IMR-90 (cell line): Measurements from ENCODE around the gene ARL14. TPM values are rescaled to one million over a fixed set of nuclear protein-coding genes. Genes with fewer than 3 reads are reported as not detected.

Source experiments
- ATAC-seq: fragments of 200-7000 bp; cut with Tn5 transposase; 2 replicates; pipeline ENCODE4 v1.9.1; 2020; ENCODE audit warnings: low read depth, mild to moderate bottlenecking, moderate library complexity
- BruUV-seq: library from RNA; stranded (reverse); fragments of 400-500 nt; replicated peaks from 2 replicates; lab custom pipeline; 2021; lab: Mats Ljungman, UMichigan
- CTCF ChIA-PET: fragments of 300-600 bp; formaldehyde crosslinking; extraction: SDS; loops from one replicate; lab custom pipeline; 2021; ENCODE audit warnings: antibody characterized with exemption; lab: Yijun Ruan, JAX
- POLR2A ChIA-PET: fragments of 300-600 bp; sonication (Branson Sonifier 250); formaldehyde crosslinking; loops from one replicate; lab custom pipeline; 2022; ENCODE audit warnings: antibody characterized with exemption; ENCODE audit not compliant: unreplicated experiment; lab: Charles Lee
- DNase-seq: peaks from one replicate; pipeline ENCODE4 v3.0.0; 2013
- H2AFZ ChIP-seq: replicated peaks from 2 replicates; pipeline ENCODE3; 2013; ENCODE audit warnings: low read length, mild to moderate bottlenecking; ENCODE audit not compliant: poor library complexity
- H2AK5ac ChIP-seq: 2 replicates; pipeline ENCODE4 v1.6.1; 2013; ENCODE audit warnings: low read depth, low read length, inconsistent platforms
- H2AK9ac ChIP-seq: replicated peaks from 2 replicates; pipeline ENCODE3; 2013; ENCODE audit warnings: mild to moderate bottlenecking, low read depth, low read length, moderate library complexity; ENCODE audit not compliant: poor library complexity
- H2BK120ac ChIP-seq: 2 replicates; pipeline ENCODE4 v1.6.1; 2013; ENCODE audit warnings: low read depth, low read length, inconsistent platforms
- H2BK15ac ChIP-seq: 3 replicates; pipeline ENCODE4 v1.6.1; 2013; ENCODE audit warnings: low read depth, low read length, inconsistent platforms
- H2BK20ac ChIP-seq: 2 replicates; pipeline ENCODE4 v1.6.1; 2013; ENCODE audit warnings: low read depth, mild to moderate bottlenecking, inconsistent platforms, low read length, moderate library complexity
- H2BK5ac ChIP-seq: 2 replicates; pipeline ENCODE4 v1.6.1; 2013; ENCODE audit warnings: mild to moderate bottlenecking, low read depth, low read length, inconsistent platforms; ENCODE audit not compliant: poor library complexity, severe bottlenecking
- H3K14ac ChIP-seq: replicated peaks from 2 replicates; pipeline ENCODE4 v1.6.1; 2013; ENCODE audit warnings: low read depth, low read length, inconsistent platforms
- H3K18ac ChIP-seq: 2 replicates; pipeline ENCODE4 v1.6.1; 2013; ENCODE audit warnings: low read depth, low read length, control low read depth
- H3K23ac ChIP-seq: 2 replicates; pipeline ENCODE4 v1.6.1; 2013; ENCODE audit warnings: low read depth, low read length, inconsistent platforms
- H3K27ac ChIP-seq: 2 replicates; pipeline ENCODE4 v1.5.1; 2013; ENCODE audit warnings: mild to moderate bottlenecking, control low read depth, low read length; ENCODE audit not compliant: insufficient read depth
- H3K27me3 ChIP-seq: 2 replicates; pipeline ENCODE4 v1.6.1; 2013; ENCODE audit warnings: low read length; ENCODE audit not compliant: control insufficient read depth, insufficient read depth
- H3K36me3 ChIP-seq: 2 replicates; pipeline ENCODE4 v1.6.1; 2013; ENCODE audit warnings: low read length, mixed read lengths; ENCODE audit not compliant: control insufficient read depth, insufficient read depth
- H3K4ac ChIP-seq: 2 replicates; pipeline ENCODE4 v1.6.1; 2013; ENCODE audit warnings: low read depth, low read length, inconsistent platforms
- H3K4me1 ChIP-seq: 2 replicates; pipeline ENCODE4 v1.6.1; 2013; ENCODE audit warnings: low read length, mixed read lengths; ENCODE audit not compliant: control insufficient read depth, insufficient read depth
- H3K4me2 ChIP-seq: 2 replicates; pipeline ENCODE4 v1.6.1; 2013; ENCODE audit warnings: low read depth, mild to moderate bottlenecking, control low read depth, low read length, moderate library complexity
- H3K4me3 ChIP-seq: 2 replicates; pipeline ENCODE4 v1.5.1; 2013; ENCODE audit warnings: low read depth, mild to moderate bottlenecking, control low read depth, low read length, moderate library complexity; ENCODE audit not compliant: insufficient read depth
- H3K56ac ChIP-seq: 2 replicates; pipeline ENCODE4 v1.6.1; 2013; ENCODE audit warnings: low read length, inconsistent platforms; ENCODE audit not compliant: insufficient read depth; ENCODE audit errors: extremely low read depth
- H3K79me1 ChIP-seq, 2 experiments: 2 replicates each; pipeline ENCODE4 v1.6.1; 2013; ENCODE audit warnings: low read length in 2 of 2, inconsistent platforms in 1 of 2, low read depth in 1 of 2
- H3K9ac ChIP-seq: 2 replicates; pipeline ENCODE4 v1.6.1; 2013; ENCODE audit warnings: low read depth, low read length, control low read depth
- H3K9me1 ChIP-seq: 2 replicates; pipeline ENCODE4 v1.6.1; 2013; ENCODE audit warnings: low read length, inconsistent platforms; ENCODE audit not compliant: insufficient read depth
- H3K9me3 ChIP-seq: 2 replicates; pipeline ENCODE4 v1.6.1; 2013; ENCODE audit warnings: low read length; ENCODE audit not compliant: control insufficient read depth, insufficient read depth
- H4K20me1 ChIP-seq: 2 replicates; pipeline ENCODE4 v1.6.1; 2013; ENCODE audit warnings: low read length, inconsistent platforms; ENCODE audit not compliant: insufficient read depth
- H4K5ac ChIP-seq: 2 replicates; pipeline ENCODE4 v1.6.1; 2013; ENCODE audit warnings: mild to moderate bottlenecking, low read depth, low read length, control low read depth
- H4K8ac ChIP-seq, 2 experiments: 2 replicates each; pipeline ENCODE4 v1.6.1; 2013; ENCODE audit warnings: low read depth in 2 of 2, low read length in 2 of 2, control low read depth in 1 of 2, inconsistent platforms in 1 of 2
- H4K91ac ChIP-seq: 2 replicates; pipeline ENCODE4 v1.6.1; 2013; ENCODE audit warnings: low read depth, low read length, inconsistent platforms; ENCODE audit not compliant: insufficient read depth
- BHLHE40 ChIP-seq: fragments of 150-350 bp; IDR thresholded peaks from 2 replicates; pipeline ENCODE4 v1.6.1; 2016; ENCODE audit warnings: mild to moderate bottlenecking, low read depth, low read length
- CEBPB ChIP-seq: IDR thresholded peaks from 2 replicates; pipeline ENCODE4 v1.6.1; 2012; ENCODE audit warnings: low read depth, low read length, improper control_type of control experiment
- CHD1 ChIP-seq: IDR thresholded peaks from 2 replicates; pipeline ENCODE4 v1.6.1; 2012; ENCODE audit warnings: low read depth, low read length, improper control_type of control experiment
- CTCF ChIP-seq: conservative IDR thresholded peaks from 2 replicates; pipeline ENCODE4 v1.5.1; 2012; ENCODE audit warnings: mild to moderate bottlenecking, low read depth, low read length, improper control_type of control experiment
- FOS ChIP-seq: fragments of 150-350 bp; IDR thresholded peaks from 2 replicates; pipeline ENCODE4 v1.6.1; 2016; ENCODE audit warnings: low read depth, low read length
- MAFK ChIP-seq: IDR thresholded peaks from 2 replicates; pipeline ENCODE4 v1.6.1; 2012; ENCODE audit warnings: low read depth, low read length, improper control_type of control experiment
- MXI1 ChIP-seq: IDR thresholded peaks from 2 replicates; pipeline ENCODE4 v1.6.1; 2012; ENCODE audit warnings: low read depth, mild to moderate bottlenecking, low read length, moderate library complexity, borderline replicate concordance
- NFE2L2 ChIP-seq: fragments of 150-350 bp; IDR thresholded peaks from 2 replicates; pipeline ENCODE4 v1.6.1; 2016; ENCODE audit warnings: low read depth, mild to moderate bottlenecking, low read length
- POLR2A ChIP-seq: IDR thresholded peaks from 2 replicates; pipeline ENCODE4 v1.6.1; 2012; ENCODE audit warnings: mild to moderate bottlenecking, low read depth, low read length
- RCOR1 ChIP-seq: IDR thresholded peaks from 2 replicates; pipeline ENCODE4 v1.6.1; 2012; ENCODE audit warnings: mild to moderate bottlenecking, low read length, improper control_type of control experiment; ENCODE audit not compliant: insufficient replicate concordance
- SMC3 ChIP-seq: fragments of 150-350 bp; IDR thresholded peaks from 2 replicates; pipeline ENCODE4 v1.6.1; 2016; ENCODE audit warnings: low read depth, mild to moderate bottlenecking, antibody characterized with exemption, low read length, moderate library complexity
- USF2 ChIP-seq: fragments of 150-350 bp; IDR thresholded peaks from 2 replicates; pipeline ENCODE4 v1.6.1; 2017; ENCODE audit warnings: mild to moderate bottlenecking, antibody characterized with exemption, low read length, low read depth
- WGBS, 2 experiments: methylation state at CpG; one replicate each; pipeline versions ENCODE4 v1.1.5 to v1.1.7; 2013; ENCODE audit warnings: missing lambda C conversion rate in 2 of 2; ENCODE audit not compliant: insufficient read length in 1 of 2; ENCODE audit errors: extremely low coverage in 2 of 2; 5-methylcytosine and 5-hydroxymethylcytosine counted together
- dilution Hi-C: fragments of 300-500 bp; cut with HindIII; formaldehyde crosslinking; loops from one replicate; pipeline ENCODE4 v1.14.3; 2018; ENCODE audit warnings: low sequenced_read_pairs; ENCODE audit not compliant: unreplicated experiment
- in situ Hi-C: fragments of 300-500 bp; cut with MboI; formaldehyde crosslinking; loops from 3 replicates; pipeline ENCODE4 v1.14.3; 2019; ENCODE audit warnings: low sequenced_read_pairs, inconsistent platforms, mixed read lengths
- intact Hi-C: fragments of 100-400 bp; cut with micrococcal nuclease; formaldehyde crosslinking; loops from 2 replicates; pipeline ENCODE4 v1.10.0; 2022
- polyA plus RNA-seq, 3 experiments: library from polyadenylated mRNA; depleted of rRNA; stranded (reverse); fragments of >200 nt; gene quantifications; 2 replicates each; pipeline ENCODE4 v1.2.3, GENCODE V29; 2012; ENCODE audit warnings: low replicate concordance in 1 of 3
- total RNA-seq: library from RNA; depleted of rRNA; stranded (reverse); fragments of >200 nt; gene quantifications from 2 replicates; pipeline ENCODE4 v1.2.3, GENCODE V29; 2012

Gene ARL14
- total and polyA plus RNA-seq, 2 of the 4 experiments (the other 2 are of a cell fraction): 0.15 to 0.18 TPM

GRCh38 chr3:160633361-160634083 lies 43.4 kb upstream of the ARL14 start:
- Histone ChIP-seq H3K4me3 (no peak overlapping the region), H3K4ac (no peak overlapping the region), H3K79me1 (no peaks in the 10 kb centered on the region), H2AFZ (no peak overlapping the region), H4K8ac (no peak overlapping the region), H2BK20ac (no peak overlapping the region), H4K91ac (no peak overlapping the region), H3K18ac (no peak overlapping the region), H2AK9ac (no peak overlapping the region), H2AK5ac (no peak overlapping the region), H4K5ac (no peak overlapping the region), H3K9me3 (no peaks in the 10 kb centered on the region), H3K27me3 (no peaks in the 10 kb centered on the region), H3K23ac (no peak overlapping the region), H3K9me1 (no peaks in the 10 kb centered on the region), H3K4me1 (no peaks in the 10 kb centered on the region), H4K20me1 (no peaks in the 10 kb centered on the region), H3K14ac (no peak overlapping the region), H2BK15ac (no peak overlapping the region), H3K27ac (no peak overlapping the region), H3K36me3 (no peaks in the 10 kb centered on the region), H2BK5ac (no peak overlapping the region), H2BK120ac (no peak overlapping the region), H3K56ac (no peak overlapping the region), H3K4me2 (no peak overlapping the region), H3K9ac (no peak overlapping the region)
- ChIA-PET CTCF (interaction anchor here (0.6 kb wide), 1 partner anchor 10 kb away, joined by 3 read pairs; no protein-coding TSS in a partner anchor), POLR2A (no interaction called here)
- BruUV-seq: no TSS peak
- DNase-seq: no peak
- intact Hi-C loops: no loop called here
- in situ Hi-C loops: no loop called here
- dilution Hi-C loops: no loop called here
- no peak for TF ChIP-seq RCOR1
- TF ChIP-seq CHD1: no peak
- no peak for TF ChIP-seq MXI1
- no peak for TF ChIP-seq FOS
- no peak for TF ChIP-seq BHLHE40
- TF ChIP-seq USF2: no peak
- no peak for TF ChIP-seq CTCF
- TF ChIP-seq NFE2L2: no peak
- no peak for TF ChIP-seq SMC3
- TF ChIP-seq POLR2A: no peak
- no peak for TF ChIP-seq CEBPB
- no peak for TF ChIP-seq MAFK
- 17 to 100% methylated on average over 1 to 2 of the region's 4 CpGs for WGBS, 2 experiments
- ATAC-seq: no peak
